IPS-18a (cell line): ENCODE results near the gene MYBBP1A.

Experiments used
- H3K27ac ChIP-seq: one replicate; pipeline ENCODE4 v1.5.1; 2013; ENCODE audit warnings: low read length
- H3K27me3 ChIP-seq: one replicate; pipeline ENCODE4 v1.6.1; 2013; ENCODE audit warnings: mild to moderate bottlenecking, low read length; ENCODE audit not compliant: control insufficient read depth, insufficient read depth
- H3K36me3 ChIP-seq: one replicate; pipeline ENCODE4 v1.6.1; 2013; ENCODE audit warnings: low read depth, low read length; ENCODE audit not compliant: control insufficient read depth
- H3K4me1 ChIP-seq: one replicate; pipeline ENCODE4 v1.6.1; 2013; ENCODE audit warnings: low read depth, low read length; ENCODE audit not compliant: control insufficient read depth
- H3K4me3 ChIP-seq: one replicate; pipeline ENCODE4 v1.5.1; 2013; ENCODE audit warnings: low read length
- H3K9ac ChIP-seq: one replicate; pipeline ENCODE4 v1.6.1; 2013; ENCODE audit warnings: mild to moderate bottlenecking, low read length, moderate library complexity
- H3K9me3 ChIP-seq: one replicate; pipeline ENCODE4 v1.6.1; 2013; ENCODE audit warnings: low read depth, low read length; ENCODE audit not compliant: control insufficient read depth

The MYBBP1A gene

DNA sequence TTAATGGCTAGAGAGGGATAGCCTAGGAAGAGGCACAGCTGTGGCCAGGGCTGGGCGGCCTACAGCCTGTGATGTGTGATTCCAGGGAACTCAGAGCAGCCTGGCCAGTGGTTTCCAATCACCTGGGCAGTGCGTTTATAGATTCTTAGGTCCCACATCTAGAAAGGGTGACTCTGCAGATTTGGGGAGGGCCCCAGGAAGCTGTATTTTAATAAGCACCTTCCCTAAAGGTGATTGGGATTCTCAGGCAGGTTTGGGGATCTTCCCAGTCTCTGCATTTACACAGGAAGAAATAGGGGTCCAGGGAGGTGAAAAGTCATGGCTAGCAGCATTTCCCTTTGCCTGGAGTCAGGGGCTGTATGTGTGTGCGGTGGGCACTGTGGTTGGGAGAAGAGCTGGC, 47.0 kb downstream of the MYBBP1A start:
- no peak overlapping the region for H3K9ac ChIP-seq
- H3K4me3 ChIP-seq = no peak overlapping the region
- no peaks in the 10 kb centered on the region for H3K4me1 ChIP-seq
- no peaks in the 10 kb centered on the region for H3K27me3 ChIP-seq
- H3K36me3 ChIP-seq = no peaks in the 10 kb centered on the region
- H3K9me3 ChIP-seq = no peaks in the 10 kb centered on the region
- no peak overlapping the region for H3K27ac ChIP-seq

DNA sequence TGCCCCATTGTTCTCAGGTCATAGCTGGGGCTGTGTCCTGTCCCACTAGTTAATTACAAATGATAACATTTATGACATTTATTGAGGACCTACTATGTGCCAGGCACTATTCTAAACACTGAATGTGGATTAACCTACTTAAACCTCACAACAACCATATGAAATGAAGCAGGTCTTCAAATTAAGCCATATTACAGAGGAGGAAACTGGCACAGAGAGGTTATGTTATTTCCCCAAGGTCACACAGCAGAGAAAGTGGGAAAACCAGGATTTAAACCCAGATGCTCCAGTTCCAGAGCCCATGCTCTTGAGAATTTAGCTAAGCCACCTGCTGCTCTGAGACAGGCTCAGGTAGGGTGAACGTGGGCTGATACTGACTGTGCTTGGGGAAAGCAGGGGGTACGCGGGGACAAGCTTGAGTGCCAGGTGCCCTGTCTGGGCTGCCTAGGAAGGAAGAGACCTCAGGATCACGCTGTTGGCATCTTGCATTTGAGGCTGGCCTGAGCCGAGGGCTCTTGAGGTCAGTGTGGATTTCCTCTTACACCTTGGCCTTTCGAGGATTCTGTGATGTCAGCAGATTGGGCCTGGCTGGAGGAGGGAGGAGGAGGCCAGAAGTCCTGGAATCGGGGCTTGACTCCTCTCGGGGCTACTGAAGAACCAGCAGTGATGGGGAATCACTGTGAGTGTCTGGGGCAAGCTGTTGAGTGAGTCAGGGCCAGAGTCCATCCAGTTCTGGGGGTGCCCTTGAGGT, 47.6 kb downstream of the MYBBP1A start:
- no peak overlapping the region for H3K9ac ChIP-seq
- no peaks in the 10 kb centered on the region for H3K27me3 ChIP-seq
- H3K36me3 ChIP-seq = no peaks in the 10 kb centered on the region
- no peaks in the 10 kb centered on the region for H3K4me1 ChIP-seq
- no peaks in the 10 kb centered on the region for H3K9me3 ChIP-seq
- H3K27ac ChIP-seq = no peak overlapping the region
- H3K4me3 ChIP-seq = no peak overlapping the region

- Histone ChIP-seq H3K4me3 (no peak overlapping the region), H3K9me3 (no peaks in the 10 kb centered on the region), H3K27ac (no peak overlapping the region), H3K9ac (no peak overlapping the region), H3K4me1 (no peaks in the 10 kb centered on the region), H3K27me3 (no peaks in the 10 kb centered on the region), H3K36me3 (no peaks in the 10 kb centered on the region)
Measured at GRCh38 chr17:4506892-4507291, 48.3 kb downstream of the MYBBP1A start.

- Histone ChIP-seq H3K4me3 (no peak overlapping the region), H3K9ac (no peak overlapping the region), H3K36me3 (no peaks in the 10 kb centered on the region), H3K27me3 (peaks cover 5% of the 10 kb centered on the region), H3K27ac (no peak overlapping the region), H3K4me1 (no peaks in the 10 kb centered on the region), H3K9me3 (no peaks in the 10 kb centered on the region)
Measured at GRCh38 chr17:4506175-4506813, 48.9 kb downstream of the MYBBP1A start.

DNA sequence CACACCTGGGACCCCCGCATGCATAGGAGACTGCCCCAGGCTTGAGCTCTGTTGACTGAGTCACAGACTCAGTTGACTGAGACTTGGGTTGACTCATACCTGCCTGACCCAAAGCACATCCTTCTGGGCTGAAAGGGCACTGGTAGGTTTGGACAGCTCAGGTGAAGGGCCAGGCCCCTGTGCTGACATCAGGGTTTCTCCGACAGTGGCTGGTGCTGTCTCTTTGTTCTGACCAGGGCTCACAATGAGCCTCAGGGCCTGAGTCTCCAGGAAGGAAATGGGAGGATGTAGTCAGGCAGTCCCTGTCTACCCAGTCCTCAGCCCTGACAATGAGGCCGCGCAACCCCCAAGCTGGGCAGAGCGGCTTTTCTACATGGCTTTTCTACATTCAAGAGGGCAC, 50.0 kb downstream of the MYBBP1A start:
- H3K4me3 ChIP-seq = no peak overlapping the region
- no peak overlapping the region for H3K27ac ChIP-seq
- no peaks in the 10 kb centered on the region for H3K9me3 ChIP-seq
- no peaks in the 10 kb centered on the region for H3K4me1 ChIP-seq
- peaks cover 16% of the 10 kb centered on the region for H3K27me3 ChIP-seq
- H3K9ac ChIP-seq = no peak overlapping the region
- no peaks in the 10 kb centered on the region for H3K36me3 ChIP-seq

DNA sequence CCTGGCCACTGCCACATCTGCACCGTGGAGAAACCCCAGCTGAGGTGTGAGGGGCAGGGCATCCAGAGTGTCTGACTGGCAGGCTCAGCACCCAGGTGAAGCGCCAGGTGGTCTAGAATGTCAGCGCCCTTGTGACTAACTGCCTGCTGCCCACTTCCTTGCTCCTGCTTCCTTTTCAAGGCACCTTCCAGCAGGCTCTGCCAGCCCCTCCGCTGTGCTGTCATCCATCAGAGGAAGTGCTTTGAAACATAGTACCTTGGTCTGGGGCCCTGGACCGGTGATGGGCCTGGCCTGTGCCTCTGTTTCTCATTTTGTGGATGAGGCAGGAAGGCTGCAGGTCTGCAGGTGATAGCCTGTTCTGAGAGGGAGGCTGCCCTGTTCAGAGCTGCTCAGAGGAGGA, 51.0 kb downstream of the MYBBP1A start:
- Histone ChIP-seq H3K27me3 (peaks cover 26% of the 10 kb centered on the region), H3K4me3 (no peak overlapping the region), H3K9me3 (no peaks in the 10 kb centered on the region), H3K9ac (no peak overlapping the region), H3K4me1 (peaks cover 3% of the 10 kb centered on the region), H3K36me3 (no peaks in the 10 kb centered on the region), H3K27ac (no peak overlapping the region)

DNA sequence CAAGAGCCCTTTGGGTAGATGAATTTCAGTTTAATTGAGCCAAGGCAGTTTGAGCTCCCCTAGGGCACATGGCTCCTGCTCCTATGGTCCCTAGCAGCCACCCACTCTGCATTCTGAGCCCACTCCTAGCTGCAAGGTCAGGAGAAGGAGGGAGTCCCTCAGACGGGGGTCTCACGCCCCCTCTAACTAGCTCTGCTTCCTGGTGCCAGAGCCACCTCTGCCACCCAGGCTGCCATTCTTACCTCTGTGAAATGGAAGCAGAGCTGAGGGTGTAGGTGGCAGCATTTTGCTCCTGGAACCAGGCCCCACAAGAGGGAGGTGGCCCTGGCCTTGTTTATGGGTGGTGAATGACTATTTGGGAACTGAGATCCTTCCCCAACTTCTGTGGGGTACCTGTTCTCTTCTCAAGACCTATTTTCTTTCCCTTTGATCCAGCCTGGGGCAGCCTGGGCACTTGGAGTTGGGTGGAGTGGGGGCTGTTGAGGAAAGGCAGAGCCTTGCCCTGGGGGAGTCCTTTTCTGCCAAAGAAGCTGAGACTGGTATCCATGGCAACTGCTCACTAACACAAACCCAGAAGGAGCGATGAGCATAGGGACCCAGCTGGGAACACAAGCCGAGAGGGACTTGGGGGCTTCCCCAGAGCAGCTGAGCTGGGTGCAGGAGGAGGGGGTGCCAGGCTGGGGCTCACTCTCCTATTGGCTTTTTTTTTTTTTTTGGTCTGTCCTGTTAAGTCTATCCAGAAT, 51.7 kb downstream of the MYBBP1A start:
- no peak overlapping the region for H3K9ac ChIP-seq
- H3K4me1 ChIP-seq = peaks cover 3% of the 10 kb centered on the region
- peaks cover 29% of the 10 kb centered on the region for H3K27me3 ChIP-seq
- H3K9me3 ChIP-seq = no peaks in the 10 kb centered on the region
- H3K27ac ChIP-seq = no peak overlapping the region
- no peaks in the 10 kb centered on the region for H3K36me3 ChIP-seq
- no peak overlapping the region for H3K4me3 ChIP-seq

DNA sequence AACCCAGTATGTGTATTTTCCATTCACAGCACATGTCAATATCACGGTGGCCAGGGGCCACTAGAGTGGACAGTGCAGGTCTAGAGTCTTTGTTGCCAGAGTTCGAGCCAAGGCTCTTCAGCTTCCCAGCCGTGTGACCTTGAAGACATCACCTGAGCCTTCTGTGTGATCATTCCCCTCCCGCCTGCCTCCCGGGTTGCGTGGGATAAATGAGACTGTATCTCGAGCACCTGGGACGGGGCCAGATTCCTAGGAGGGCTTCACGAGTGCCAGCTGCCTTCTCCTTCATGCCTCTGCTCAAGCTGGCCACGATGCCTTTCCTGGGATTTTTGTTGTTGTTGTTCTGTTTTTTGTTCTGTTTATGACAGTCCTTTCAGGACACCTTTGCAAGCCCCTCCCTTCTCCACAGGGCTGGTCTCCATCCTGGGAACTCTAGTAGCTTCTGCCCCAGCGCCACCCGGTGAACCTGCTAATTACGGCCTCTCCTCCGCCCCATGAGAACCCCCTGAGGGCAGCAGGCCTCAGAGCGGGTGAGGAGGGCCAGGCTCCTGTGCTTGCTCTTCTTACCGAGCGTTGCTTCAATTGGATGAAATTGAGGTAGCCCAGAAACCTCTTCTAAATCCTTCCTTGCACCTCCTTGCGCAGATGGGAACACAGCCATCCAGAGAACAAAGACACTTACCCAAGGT, 52.6 kb downstream of the MYBBP1A start:
- Histone ChIP-seq H3K4me3 (no peak overlapping the region), H3K4me1 (peaks cover 3% of the 10 kb centered on the region), H3K9me3 (no peaks in the 10 kb centered on the region), H3K27me3 (peaks cover 37% of the 10 kb centered on the region), H3K36me3 (no peaks in the 10 kb centered on the region), H3K9ac (no peak overlapping the region), H3K27ac (no peak overlapping the region)

DNA sequence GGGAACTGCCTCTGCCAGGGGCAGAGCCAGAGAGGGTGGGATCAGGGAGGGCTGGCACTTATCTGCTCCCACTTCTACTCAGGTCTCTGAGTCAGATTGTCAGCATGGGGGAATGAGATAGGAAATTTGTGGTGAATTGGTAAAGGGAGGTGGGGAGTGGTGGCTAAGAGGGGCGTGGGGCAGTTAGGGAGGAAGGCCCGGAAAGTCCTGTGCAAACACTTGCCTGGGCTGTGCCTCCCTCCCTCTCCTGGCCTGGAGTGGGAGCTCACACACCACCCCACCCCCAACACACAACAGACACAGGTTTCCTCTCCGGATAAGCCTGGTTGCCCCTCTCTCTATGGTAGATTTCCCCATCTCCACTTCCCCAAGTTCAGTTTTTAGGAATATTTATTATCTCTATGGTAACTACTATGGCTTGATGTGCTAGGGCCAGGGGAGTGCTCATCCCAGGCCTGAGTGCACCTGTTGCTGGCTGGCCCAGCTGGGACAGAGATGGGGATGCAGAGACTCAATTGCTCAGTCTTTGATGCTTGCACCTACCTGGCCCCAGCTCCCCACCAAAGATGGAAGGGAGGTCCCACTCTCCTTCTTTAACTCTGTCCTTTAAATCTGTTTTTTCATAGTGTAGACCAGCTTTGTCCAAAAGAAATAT, 53.8 kb downstream of the MYBBP1A start:
- no peaks in the 10 kb centered on the region for H3K36me3 ChIP-seq
- H3K27me3 ChIP-seq = peaks cover 49% of the 10 kb centered on the region
- H3K9me3 ChIP-seq = no peaks in the 10 kb centered on the region
- no peak overlapping the region for H3K4me3 ChIP-seq
- no peak overlapping the region for H3K9ac ChIP-seq
- peaks cover 3% of the 10 kb centered on the region for H3K4me1 ChIP-seq
- H3K27ac ChIP-seq = no peak overlapping the region

DNA sequence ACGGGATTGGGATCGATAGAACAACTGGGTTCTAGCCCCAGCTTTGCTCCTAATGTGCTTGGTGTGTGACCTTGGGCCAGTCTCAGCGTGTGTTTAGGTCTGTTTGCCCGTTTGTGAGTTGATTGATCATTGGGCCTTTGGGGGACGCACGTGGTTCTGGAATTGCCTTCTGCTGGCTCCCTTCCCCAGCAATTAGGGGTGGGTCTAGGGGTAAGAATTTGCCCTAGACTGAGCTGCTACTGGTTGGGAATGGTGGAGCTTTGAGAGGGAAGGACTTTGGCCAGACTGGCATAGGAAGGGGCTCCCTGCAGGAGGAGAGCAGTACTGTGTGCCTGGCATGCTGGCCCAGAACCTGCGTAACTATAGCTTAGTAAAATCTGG, 55.0 kb downstream of the MYBBP1A start:
- no peak overlapping the region for H3K27ac ChIP-seq
- H3K4me3 ChIP-seq = peak overlapping the region; percentile 48
- peaks cover 3% of the 10 kb centered on the region for H3K4me1 ChIP-seq
- H3K27me3 ChIP-seq = peaks cover 52% of the 10 kb centered on the region
- H3K9me3 ChIP-seq = no peaks in the 10 kb centered on the region
- H3K36me3 ChIP-seq = no peaks in the 10 kb centered on the region
- H3K9ac ChIP-seq = no peak overlapping the region
